ENCODE results near the gene ATG7.

- TF ChIP-seq, protein P1, sequence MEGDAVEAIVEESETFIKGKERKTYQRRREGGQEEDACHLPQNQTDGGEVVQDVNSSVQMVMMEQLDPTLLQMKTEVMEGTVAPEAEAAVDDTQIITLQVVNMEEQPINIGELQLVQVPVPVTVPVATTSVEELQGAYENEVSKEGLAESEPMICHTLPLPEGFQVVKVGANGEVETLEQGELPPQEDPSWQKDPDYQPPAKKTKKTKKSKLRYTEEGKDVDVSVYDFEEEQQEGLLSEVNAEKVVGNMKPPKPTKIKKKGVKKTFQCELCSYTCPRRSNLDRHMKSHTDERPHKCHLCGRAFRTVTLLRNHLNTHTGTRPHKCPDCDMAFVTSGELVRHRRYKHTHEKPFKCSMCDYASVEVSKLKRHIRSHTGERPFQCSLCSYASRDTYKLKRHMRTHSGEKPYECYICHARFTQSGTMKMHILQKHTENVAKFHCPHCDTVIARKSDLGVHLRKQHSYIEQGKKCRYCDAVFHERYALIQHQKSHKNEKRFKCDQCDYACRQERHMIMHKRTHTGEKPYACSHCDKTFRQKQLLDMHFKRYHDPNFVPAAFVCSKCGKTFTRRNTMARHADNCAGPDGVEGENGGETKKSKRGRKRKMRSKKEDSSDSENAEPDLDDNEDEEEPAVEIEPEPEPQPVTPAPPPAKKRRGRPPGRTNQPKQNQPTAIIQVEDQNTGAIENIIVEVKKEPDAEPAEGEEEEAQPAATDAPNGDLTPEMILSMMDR (IDR thresholded peaks at IDR 0.05): no peak
- TF ChIP-seq, protein P2, sequence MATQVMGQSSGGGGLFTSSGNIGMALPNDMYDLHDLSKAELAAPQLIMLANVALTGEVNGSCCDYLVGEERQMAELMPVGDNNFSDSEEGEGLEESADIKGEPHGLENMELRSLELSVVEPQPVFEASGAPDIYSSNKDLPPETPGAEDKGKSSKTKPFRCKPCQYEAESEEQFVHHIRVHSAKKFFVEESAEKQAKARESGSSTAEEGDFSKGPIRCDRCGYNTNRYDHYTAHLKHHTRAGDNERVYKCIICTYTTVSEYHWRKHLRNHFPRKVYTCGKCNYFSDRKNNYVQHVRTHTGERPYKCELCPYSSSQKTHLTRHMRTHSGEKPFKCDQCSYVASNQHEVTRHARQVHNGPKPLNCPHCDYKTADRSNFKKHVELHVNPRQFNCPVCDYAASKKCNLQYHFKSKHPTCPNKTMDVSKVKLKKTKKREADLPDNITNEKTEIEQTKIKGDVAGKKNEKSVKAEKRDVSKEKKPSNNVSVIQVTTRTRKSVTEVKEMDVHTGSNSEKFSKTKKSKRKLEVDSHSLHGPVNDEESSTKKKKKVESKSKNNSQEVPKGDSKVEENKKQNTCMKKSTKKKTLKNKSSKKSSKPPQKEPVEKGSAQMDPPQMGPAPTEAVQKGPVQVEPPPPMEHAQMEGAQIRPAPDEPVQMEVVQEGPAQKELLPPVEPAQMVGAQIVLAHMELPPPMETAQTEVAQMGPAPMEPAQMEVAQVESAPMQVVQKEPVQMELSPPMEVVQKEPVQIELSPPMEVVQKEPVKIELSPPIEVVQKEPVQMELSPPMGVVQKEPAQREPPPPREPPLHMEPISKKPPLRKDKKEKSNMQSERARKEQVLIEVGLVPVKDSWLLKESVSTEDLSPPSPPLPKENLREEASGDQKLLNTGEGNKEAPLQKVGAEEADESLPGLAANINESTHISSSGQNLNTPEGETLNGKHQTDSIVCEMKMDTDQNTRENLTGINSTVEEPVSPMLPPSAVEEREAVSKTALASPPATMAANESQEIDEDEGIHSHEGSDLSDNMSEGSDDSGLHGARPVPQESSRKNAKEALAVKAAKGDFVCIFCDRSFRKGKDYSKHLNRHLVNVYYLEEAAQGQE (IDR thresholded peaks at IDR 0.05; ENCODE audit: insufficient read depth in 1 of 2, low read depth in 2 of 2, low read length in 1 of 2): no peak
These were observed 324.2 kb downstream of the ATG7 start for GRCh38 chr3:11596387-11596786.
